Keratinocyte (primary cell): Measurements from ENCODE around the gene CTH.

Experiments
- EZH2 ChIP-seq: IDR thresholded peaks from one replicate; pipeline ENCODE4 v1.6.1; 2012; ENCODE audit warnings: inconsistent platforms, mild to moderate bottlenecking, low read length, moderate library complexity
- TF ChIP-seq, protein P1 (sequence below), 3 experiments: IDR thresholded peaks in 1 of 3; conservative IDR thresholded peaks in 1 of 3; optimal IDR thresholded peaks in 1 of 3; 2 replicates in 2 of 3; 3 replicates in 1 of 3; pipeline versions ENCODE3 to v1.5.1; 2011; ENCODE audit warnings: low read length in 3 of 3, mild to moderate bottlenecking in 3 of 3, moderate library complexity in 2 of 3, control low read depth in 1 of 3, inconsistent platforms in 1 of 3; ENCODE audit not compliant: insufficient read depth in 2 of 3; ENCODE audit errors: extremely low read depth in 1 of 3

DNA sequence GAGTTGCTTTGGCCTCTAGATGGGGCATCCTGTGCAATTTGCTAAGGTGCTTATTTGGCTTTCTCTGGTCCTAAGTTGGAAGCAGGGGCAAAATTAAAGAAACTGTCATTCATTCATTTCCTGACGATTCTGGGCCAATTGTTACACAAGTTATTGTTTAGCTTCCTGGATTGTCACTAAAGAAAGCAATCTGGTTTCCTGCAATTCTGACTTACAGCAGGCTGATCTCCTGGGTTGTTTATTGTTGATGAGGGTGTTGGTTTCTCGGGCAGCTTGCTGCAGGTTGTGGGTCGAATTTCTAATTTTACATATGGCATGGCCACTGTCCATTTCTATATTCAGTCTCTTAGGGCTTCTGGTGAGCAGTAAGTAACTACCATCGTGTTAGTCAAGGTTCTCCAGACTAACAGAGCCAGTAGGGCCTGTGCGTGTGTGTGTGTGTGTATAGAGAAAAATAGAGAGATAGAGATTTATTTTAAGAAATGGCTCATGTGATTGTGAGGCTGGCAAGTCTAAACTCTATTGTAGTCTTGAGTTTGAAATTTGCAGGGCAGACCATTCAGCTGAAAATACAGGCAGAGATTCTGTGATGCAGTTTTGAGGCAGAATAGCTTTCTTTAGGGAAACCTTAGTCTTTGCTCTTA, 30.4 kb downstream of the CTH start:
- TF ChIP-seq, protein P1, sequence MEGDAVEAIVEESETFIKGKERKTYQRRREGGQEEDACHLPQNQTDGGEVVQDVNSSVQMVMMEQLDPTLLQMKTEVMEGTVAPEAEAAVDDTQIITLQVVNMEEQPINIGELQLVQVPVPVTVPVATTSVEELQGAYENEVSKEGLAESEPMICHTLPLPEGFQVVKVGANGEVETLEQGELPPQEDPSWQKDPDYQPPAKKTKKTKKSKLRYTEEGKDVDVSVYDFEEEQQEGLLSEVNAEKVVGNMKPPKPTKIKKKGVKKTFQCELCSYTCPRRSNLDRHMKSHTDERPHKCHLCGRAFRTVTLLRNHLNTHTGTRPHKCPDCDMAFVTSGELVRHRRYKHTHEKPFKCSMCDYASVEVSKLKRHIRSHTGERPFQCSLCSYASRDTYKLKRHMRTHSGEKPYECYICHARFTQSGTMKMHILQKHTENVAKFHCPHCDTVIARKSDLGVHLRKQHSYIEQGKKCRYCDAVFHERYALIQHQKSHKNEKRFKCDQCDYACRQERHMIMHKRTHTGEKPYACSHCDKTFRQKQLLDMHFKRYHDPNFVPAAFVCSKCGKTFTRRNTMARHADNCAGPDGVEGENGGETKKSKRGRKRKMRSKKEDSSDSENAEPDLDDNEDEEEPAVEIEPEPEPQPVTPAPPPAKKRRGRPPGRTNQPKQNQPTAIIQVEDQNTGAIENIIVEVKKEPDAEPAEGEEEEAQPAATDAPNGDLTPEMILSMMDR (optimal IDR thresholded peaks at IDR 0.05 in 1 of 3, IDR thresholded peaks at IDR 0.05 in 1 of 3, conservative IDR thresholded peaks at IDR 0.05 in 1 of 3; ENCODE audit: extremely low read depth in 1 of 3, insufficient read depth in 2 of 3, low read length in 3 of 3), result no peak
- no peak for TF ChIP-seq EZH2
